ENCODE results near the gene AGO3.

DNA sequence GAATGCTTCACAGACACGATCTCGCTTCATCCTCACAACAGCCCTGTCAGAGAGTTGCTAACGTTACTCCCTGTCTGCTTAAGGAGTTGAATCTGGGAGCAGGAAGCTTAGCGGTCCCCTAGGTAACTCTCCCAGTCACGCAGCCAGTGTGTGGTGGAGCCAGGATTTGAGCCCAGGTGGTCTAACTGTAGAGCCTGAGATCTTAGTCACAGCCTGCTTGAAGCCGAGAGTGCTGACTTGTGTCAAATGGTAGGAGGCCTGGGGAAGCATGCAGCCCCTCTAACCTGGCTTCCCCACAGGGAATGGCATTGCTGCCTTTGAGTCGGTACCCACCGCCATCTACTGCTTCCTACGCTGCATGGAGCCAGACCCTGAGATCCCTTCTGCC, 161.9 kb downstream of the AGO3 start:
- TF ChIP-seq, protein P1, sequence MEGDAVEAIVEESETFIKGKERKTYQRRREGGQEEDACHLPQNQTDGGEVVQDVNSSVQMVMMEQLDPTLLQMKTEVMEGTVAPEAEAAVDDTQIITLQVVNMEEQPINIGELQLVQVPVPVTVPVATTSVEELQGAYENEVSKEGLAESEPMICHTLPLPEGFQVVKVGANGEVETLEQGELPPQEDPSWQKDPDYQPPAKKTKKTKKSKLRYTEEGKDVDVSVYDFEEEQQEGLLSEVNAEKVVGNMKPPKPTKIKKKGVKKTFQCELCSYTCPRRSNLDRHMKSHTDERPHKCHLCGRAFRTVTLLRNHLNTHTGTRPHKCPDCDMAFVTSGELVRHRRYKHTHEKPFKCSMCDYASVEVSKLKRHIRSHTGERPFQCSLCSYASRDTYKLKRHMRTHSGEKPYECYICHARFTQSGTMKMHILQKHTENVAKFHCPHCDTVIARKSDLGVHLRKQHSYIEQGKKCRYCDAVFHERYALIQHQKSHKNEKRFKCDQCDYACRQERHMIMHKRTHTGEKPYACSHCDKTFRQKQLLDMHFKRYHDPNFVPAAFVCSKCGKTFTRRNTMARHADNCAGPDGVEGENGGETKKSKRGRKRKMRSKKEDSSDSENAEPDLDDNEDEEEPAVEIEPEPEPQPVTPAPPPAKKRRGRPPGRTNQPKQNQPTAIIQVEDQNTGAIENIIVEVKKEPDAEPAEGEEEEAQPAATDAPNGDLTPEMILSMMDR (conservative IDR thresholded peaks at IDR 0.05), result no peak
- TF ChIP-seq EZH2 (IDR thresholded peaks at IDR 0.05; ENCODE audit: low read depth), result no peak
